Measurements from ENCODE around the gene DCBLD1.

Gene DCBLD1

GRCh38 chr6:117456998-117457397 lies 25.5 kb upstream of the DCBLD1 start:
- intact Hi-C loops (cut with DNase I; ENCODE audit: low total_unique reads), result no loop called here
- H3K27ac ChIP-seq, result no peak overlapping the region
- H3K9me3 ChIP-seq, result no peaks in the 10 kb centered on the region
- H3K27me3 ChIP-seq, result no peaks in the 10 kb centered on the region
- no peaks in the 10 kb centered on the region for H3K4me1 ChIP-seq
- no peaks in the 10 kb centered on the region for H3K36me3 ChIP-seq
- DNase-seq, result no peak
- TF ChIP-seq, protein P1, sequence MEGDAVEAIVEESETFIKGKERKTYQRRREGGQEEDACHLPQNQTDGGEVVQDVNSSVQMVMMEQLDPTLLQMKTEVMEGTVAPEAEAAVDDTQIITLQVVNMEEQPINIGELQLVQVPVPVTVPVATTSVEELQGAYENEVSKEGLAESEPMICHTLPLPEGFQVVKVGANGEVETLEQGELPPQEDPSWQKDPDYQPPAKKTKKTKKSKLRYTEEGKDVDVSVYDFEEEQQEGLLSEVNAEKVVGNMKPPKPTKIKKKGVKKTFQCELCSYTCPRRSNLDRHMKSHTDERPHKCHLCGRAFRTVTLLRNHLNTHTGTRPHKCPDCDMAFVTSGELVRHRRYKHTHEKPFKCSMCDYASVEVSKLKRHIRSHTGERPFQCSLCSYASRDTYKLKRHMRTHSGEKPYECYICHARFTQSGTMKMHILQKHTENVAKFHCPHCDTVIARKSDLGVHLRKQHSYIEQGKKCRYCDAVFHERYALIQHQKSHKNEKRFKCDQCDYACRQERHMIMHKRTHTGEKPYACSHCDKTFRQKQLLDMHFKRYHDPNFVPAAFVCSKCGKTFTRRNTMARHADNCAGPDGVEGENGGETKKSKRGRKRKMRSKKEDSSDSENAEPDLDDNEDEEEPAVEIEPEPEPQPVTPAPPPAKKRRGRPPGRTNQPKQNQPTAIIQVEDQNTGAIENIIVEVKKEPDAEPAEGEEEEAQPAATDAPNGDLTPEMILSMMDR (IDR thresholded peaks at IDR 0.05), result no peak
- no peak overlapping the region for H3K4me3 ChIP-seq

- H3K36me3 ChIP-seq, result no peaks in the 10 kb centered on the region
- H3K27me3 ChIP-seq, result no peaks in the 10 kb centered on the region
- no peaks in the 10 kb centered on the region for H3K4me1 ChIP-seq
- no peak overlapping the region for H3K27ac ChIP-seq
- H3K9me3 ChIP-seq, result no peaks in the 10 kb centered on the region
- no peak for DNase-seq
- no peak overlapping the region for H3K4me3 ChIP-seq
- TF ChIP-seq, protein P1 (IDR thresholded peaks at IDR 0.05), result no peak
- intact Hi-C loops (cut with DNase I; ENCODE audit: low total_unique reads), result no loop called here
Measured at GRCh38 chr6:117459204-117459944, 23.1 kb upstream of the DCBLD1 start.

DNA sequence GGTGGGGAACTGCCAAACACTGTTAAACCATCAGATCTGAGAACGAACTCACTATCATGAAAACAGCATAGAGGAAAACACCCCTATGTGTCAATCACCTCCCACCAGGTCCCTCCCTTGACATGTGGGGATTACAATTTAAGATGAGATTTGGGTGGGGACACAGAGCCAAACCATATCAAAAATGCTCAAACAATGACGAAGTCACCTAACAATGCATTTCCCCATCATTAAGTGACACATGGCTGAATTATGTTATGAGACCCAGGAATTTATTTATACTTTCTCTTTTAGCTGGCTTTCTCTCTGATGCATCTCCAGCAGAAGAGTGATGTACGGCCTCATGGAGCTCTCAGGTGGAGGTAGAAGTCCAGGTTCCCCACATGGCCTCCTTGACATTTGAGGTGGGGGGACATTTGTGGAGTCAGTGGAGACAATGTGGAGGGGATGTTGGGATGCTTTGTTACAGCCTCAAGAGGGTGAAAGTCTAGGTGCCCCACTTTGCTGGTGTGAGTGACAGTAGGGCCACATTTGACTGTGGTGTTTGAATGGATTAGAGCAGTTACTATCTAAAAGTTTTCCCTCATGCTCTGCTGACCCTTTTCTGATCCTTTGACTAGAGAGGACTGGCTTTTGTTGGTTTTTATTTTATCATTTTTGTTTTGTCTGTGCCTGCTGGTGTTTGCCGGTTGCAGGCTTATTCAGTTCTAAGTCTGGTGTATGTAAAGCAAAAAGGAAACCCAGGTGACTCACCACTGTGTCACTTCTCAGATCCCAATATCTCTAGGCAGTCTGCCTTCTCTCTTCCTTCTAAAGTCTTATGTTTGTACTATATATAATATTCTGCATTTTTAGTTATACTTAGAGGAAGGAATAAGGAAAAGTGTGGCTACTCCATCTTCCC lies 18.5 kb upstream of the DCBLD1 start:
- H3K9me3 ChIP-seq, result no peaks in the 10 kb centered on the region
- intact Hi-C loops (cut with DNase I; ENCODE audit: low total_unique reads), result no loop called here
- no peaks in the 10 kb centered on the region for H3K36me3 ChIP-seq
- DNase-seq, result no peak
- H3K4me3 ChIP-seq, result no peak overlapping the region
- H3K27me3 ChIP-seq, result no peaks in the 10 kb centered on the region
- H3K4me1 ChIP-seq, result no peaks in the 10 kb centered on the region
- TF ChIP-seq, protein P1 (IDR thresholded peaks at IDR 0.05), result no peak
- no peak overlapping the region for H3K27ac ChIP-seq

- Histone ChIP-seq H3K36me3 (no peaks in the 10 kb centered on the region), H3K4me1 (no peaks in the 10 kb centered on the region), H3K27me3 (no peaks in the 10 kb centered on the region), H3K4me3 (no peak overlapping the region), H3K27ac (no peak overlapping the region), H3K9me3 (no peaks in the 10 kb centered on the region)
- intact Hi-C loops (cut with DNase I; ENCODE audit: low total_unique reads), result no loop called here
- TF ChIP-seq, protein P1 (IDR thresholded peaks at IDR 0.05), result no peak
- no peak for DNase-seq
Measured at GRCh38 chr6:117464700-117465099, 17.8 kb upstream of the DCBLD1 start.

DNA sequence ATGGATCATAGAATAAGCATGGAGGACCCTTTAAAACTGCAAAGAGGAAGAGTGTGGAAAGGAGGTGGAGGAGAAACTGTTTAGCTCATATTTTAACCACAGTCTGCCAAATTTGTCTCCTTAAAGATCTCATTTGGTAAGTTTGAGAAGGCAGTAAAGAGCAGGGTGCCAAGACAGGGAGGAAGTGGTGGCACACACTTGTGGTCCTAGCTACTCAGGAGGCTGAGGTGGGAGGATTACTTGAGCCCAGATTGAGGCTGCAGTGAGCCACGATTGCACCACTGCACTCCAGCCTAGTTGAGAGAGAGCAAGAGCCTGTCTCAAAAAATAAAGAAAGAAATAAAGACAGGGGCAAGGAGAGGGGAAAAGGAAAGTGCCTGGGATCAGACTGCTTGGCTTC lies 16.8 kb upstream of the DCBLD1 start:
- intact Hi-C loops (cut with DNase I; ENCODE audit: low total_unique reads), result no loop called here
- H3K36me3 ChIP-seq, result no peaks in the 10 kb centered on the region
- H3K27ac ChIP-seq, result no peak overlapping the region
- no peaks in the 10 kb centered on the region for H3K9me3 ChIP-seq
- H3K27me3 ChIP-seq, result no peaks in the 10 kb centered on the region
- H3K4me3 ChIP-seq, result no peak overlapping the region
- H3K4me1 ChIP-seq, result no peaks in the 10 kb centered on the region
- DNase-seq, result no peak
- TF ChIP-seq, protein P1 (IDR thresholded peaks at IDR 0.05), result no peak
